GM19468 (cell line): ENCODE results near the gene PROK1.
"Not testable (repeated sequence)": the region's sequence is repeated elsewhere in the genome, so short reads cannot be mapped to it uniquely, and the experiment has no call there.

ENCODE experiments used
- ATAC-seq: cut with Tn5 transposase; IDR thresholded peaks from one replicate; pipeline ENCODE4 v1.9.1; 2021; ENCODE audit warnings: mild to moderate bottlenecking, moderate library complexity, moderate number of reproducible peaks; ENCODE audit not compliant: unreplicated experiment; ENCODE audit errors: extremely low read depth

The PROK1 gene

DNA sequence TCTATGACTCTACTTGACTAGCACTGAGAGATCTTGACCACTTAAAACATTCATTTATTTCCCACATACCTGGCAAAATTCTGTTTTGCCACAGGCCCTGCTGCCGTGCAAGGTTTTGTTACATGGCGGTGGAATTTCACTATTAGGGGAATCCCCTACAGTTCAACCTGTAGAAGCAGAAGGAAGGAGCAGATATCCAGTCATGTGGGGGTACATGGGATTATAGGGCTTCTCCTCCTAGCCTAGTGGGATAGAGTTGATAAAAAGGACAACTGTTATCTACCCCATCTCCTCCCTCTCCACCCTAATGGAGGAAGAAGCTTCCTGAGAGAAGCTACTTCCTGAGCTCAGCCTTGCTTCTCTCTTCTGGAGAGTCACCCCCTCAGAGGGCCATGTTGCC lies 17.7 kb upstream of the PROK1 start:
- ATAC-seq = no peak

DNA sequence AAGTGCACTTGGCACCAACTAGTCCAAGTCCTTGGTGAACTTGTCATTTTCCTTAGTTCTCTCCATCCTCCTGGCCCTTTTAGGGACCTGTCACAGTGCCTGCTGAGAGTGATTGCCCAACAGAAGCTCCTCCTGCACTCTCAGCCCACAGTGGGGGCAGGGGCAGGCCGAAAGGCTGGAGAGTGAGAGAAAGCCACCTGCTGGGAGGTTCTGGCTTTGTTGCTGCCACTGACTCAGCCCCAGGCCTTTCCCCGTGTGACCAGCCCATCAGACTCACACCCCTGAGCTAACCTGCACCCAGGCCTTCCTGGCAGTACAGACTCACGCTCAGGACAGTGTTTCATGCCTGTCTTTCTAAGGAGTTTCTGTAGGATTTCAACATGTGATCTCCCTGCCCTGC lies 17.1 kb upstream of the PROK1 start:
- no peak for ATAC-seq

DNA sequence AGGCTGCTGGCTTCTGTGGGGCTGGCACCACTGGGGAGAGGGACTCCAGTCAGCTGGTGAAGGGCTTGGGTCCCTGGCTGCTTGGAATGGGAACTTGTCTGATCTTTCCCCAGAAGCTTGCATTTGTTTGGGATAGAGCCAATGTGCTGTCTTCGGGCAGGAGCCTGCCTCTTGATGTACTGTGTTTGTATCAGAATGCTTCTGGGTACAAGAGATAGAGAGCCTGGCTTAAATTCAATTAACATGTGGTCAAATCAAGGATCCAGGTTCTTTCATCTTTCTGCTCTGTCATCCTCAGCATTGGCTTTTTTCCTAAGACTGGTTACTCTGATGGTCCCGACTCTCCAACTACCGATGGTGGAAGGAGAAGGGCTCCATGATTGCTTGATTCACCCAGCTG lies 16.0 kb upstream of the PROK1 start:
- no peak for ATAC-seq

DNA sequence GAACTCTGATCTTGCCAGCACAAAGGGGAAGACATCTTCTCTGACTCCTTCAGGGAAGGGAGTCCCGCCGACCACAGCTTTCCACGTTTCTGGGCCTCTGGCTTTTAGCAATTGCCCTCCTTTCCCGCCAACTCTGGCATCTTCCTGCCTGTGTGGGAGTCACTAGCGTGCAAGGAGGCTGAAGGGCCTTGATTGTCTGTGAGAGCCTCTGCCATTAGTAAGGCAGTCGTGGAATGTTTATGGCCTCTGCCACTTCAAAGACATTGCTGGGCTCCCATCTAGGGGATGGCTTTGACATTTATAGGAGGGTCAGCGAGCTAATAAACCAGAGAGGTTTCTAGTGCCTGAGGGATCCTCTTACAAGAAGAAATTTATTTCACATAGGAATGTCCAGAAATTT lies 14.3 kb upstream of the PROK1 start:
- ATAC-seq = no peak

DNA sequence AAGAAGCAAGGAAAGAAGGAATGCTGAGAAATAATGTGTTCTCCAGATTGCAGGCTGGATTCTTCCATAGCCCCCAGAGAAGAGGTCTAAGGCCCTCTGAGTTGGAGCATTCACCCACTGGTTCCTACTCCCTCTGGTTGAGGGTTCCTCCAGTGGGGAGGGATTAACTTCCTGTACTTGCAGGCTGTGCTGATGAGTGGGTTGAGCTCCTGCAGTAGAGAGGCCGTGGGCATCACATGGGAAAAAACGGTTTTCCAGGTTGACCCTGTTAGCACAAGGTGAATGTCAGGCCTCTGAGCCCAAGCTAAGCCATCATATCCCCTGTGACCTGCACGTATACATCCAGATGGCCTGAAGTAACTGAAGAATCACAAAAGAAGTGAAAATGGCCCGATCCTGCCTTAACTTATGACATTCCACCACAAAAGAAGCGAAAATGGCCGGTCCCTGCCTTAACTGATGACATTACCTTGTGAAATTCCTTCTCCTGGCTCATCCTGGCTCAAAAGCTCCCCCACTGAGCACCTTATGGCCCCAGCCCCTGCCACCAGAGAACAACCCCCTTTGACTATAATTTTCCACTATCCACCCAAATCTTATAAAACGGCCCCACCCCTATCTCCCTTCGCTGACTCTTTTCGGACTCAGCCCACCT lies 13.2 kb upstream of the PROK1 start:
- not testable (repeated sequence) for ATAC-seq

DNA sequence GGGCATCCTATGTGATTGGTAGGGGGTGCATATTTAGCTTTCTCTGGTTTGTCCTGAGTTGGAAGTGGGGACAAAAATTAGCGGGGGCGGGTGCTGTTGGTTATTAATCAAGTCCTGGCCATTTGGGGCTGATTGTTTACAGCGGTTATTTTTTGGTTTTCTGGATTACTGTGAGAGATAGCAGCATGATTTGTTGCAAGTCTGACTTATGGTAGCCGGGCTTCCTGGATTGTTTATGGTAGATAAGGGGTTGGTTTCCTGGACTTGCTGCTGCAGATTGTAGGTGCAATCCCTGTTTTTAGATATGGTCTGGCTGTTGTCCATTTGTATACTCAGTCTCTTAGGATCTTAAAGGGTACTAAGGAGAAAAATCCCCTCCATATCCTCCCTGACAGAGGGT lies 12.1 kb upstream of the PROK1 start:
- ATAC-seq = no peak

DNA sequence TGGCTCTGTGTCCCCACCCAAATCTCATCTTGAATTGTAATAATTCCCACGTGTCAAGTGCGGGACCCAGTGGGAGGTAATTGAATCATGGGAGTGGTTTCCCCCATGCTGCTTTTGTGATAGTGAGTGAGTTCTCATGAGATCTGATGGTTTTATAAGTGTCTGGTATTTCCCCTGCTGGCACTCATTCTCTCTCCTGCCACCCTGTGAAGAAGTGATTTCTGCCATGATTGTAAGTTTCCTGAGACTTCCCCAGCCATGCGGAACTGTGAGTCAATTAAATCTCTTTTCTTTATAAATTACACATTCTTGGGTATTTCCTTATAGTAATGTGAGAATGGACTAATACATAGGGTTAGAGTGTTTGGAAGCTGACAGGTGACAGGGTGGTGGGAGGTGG lies 11.1 kb upstream of the PROK1 start:
- not testable (repeated sequence) for ATAC-seq

DNA sequence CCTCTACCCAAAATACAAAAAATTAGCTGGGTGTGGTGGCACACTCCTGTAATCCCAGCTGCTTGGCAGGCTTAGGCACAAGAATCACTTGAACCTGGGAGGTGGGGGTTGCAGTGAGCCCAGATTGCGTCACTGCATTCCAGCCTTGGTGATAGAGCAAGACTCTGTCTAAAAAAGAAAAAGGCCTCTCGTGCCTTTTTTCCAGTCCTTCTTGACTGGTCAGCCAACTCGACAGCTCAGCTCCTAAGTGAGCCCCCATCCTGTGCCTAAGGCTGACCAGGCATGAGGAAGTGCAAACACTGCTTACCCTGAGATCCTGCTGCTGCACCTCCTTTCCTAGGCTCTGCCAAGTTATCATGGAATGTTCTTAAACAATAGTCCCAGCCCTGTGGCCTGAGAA lies 10.1 kb upstream of the PROK1 start:
- no peak for ATAC-seq

DNA sequence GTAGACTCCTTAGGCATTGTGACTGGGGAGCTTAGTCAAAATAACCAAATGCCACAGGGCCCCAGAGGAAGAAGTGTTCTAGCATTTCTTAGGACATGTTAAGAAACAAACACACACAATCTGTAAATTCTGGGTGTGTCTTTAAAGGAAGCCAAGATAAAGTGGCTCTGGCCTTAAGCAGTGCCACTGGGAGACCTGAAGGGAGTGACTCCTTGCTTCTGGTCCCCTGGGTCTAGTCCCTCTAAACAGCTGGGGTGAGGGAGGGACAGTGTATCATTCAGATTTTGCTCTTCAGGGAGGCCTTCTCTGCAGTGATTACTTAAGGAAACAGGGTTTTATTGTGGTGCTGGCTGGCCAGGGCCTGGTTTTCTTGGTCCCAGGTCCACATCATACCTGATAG lies 9.1 kb upstream of the PROK1 start:
- no peak for ATAC-seq

DNA sequence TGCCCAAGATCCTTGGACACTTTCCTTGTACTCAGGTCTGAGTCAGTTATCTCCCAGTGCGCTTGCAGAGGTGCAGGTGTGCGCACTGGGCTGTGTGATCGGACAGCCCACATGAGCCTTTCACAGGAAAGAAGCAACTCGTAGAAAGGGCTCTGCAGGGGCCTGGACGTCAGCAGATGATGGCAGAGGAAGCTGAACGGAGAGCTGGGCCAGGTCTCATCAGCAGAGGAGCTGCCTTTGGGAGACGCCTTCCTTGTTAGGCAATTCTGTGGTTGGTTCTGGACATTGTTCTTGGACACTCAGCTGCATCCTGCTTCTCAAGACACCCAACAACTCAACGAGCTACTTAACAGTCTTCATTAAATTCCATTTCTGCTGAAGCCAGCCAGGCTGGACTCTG lies 7.5 kb upstream of the PROK1 start:
- ATAC-seq = no peak

DNA sequence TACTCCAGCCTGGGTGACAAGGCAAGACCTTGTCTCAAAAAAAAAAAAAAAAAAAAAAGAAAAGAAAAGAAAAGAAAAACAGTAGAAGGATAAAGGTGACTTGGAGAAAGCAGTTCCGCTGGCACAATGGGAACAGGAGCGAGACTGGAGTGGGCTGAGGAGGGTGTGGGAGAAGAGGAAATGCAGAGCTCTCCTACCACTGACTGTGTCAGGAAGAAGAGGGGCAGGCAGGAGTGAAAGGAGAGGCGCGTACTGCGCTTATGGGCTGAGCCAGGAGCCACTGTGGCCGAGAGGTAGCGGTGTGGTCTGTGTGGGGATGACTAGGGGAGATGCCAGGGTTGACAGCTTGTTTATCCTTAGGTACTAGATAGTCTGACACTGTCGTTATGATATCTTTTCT lies 6.4 kb upstream of the PROK1 start:
- ATAC-seq = no peak

DNA sequence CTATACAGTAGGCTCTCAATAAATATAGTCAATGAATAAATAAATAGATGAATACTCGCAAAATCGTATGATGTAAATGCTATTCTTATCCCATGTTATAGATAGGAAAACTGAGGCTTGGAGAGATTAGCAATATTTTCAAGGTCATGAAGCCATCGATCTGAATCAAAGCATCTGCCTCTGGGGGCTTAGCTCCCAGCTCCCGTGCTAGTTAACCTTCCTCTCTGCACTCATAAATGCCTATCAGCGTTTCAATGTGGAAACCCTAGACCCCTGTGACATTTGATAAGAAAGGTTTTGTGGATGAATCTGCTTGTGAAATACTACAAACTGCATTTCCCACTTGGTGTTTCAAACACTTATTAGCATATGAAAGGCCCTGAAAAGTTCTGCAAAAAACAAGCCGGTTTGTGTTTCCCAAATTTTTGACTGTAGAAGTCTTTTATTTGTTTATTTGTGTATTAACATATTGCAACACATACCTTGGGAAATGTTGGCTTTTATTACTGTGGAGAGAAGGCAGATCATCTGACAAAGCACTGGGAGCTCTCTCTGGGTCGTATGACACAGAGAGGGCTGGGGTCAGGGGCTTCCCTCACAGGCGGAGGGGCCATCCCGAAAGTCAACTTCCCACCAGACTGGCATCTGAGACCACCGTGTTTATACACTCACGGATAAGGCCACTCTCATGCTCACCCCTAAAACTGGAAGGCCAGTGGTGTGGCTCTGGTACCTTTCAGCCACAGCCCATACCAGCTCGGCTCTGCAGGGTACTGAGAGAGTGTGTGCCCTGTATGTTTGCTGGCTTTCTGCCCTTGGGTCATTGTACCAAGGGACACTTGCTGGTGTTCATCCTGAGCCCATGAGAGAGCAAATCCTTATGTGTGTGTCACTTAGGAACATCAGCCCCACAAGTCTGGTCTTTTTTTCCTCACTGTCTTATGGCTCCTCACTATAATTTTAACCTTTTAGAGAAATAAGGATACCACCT lies 993 bp upstream of the PROK1 start:
- ATAC-seq = no peak

DNA sequence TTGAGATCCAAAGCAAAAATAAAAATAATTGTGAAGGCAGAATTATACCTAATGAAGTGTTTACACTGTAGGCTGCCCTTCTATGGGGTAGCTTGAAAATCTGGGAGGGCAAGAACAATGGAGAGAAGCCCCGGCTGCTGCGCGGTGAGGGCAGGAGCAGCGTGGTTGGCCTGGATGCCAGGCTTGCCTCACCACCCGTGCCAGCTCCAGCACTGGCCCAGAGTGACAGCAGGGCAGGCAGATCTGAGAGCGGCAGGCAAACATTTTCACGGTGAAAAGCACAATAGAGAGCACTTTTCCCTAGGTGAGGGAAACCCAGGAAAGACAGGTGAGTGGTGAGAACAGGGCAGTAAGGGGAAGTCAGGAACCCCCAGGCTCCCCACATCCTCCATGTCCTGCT lies 1.4 kb downstream of the PROK1 start:
- ATAC-seq = no peak

DNA sequence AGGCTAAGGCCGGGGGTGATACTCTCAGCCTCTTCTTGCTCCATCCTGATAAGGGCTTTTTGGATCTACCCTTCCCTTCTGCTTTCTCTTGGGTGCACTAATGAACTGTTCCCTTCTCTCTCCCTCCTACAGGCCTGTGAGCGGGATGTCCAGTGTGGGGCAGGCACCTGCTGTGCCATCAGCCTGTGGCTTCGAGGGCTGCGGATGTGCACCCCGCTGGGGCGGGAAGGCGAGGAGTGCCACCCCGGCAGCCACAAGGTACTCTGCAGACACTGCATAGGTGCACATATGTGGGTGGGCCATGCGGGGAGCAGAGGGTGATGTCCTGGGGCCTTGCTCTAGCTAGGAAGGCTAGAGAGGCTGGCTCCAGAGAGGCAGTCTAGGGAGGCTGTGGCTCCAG lies 2.9 kb downstream of the PROK1 start:
- no peak for ATAC-seq

DNA sequence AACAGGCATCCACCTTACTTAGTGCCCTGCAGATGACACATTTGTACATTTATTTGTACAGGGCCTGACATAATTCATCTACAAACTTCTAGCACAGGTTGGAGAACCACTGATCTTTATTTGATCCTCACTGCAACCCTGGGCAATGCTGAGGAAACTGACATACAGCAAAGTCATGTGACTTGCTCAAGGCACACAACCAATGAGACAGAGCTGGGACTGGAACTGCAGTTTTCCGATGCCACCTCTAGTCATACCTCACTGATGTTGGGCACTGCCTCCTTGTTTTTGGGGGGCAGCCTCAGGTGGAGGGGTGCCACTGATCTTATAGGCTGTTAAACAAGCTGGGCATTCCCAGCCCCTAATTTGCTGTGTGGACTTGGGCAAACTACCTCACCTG lies 3.4 kb downstream of the PROK1 start:
- no peak for ATAC-seq

DNA sequence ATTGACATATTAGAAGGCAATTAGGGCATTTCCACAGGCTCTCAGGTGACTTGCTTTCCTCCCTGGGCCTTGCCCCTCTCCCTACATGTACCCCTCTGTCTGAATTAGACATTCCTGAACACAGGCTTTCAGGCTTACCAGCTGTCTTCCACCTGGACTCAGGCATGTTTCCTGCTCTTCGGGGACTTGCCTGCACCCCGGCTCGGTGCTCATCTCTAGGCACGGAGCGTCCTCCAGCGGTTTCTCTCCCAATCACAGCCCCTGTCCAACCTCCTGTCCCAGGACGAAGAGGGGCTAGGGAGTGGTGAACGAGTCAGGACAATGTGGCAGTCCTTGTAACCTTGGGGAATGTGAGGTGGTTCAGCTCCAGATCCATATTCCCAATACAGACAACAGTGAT lies 4.2 kb downstream of the PROK1 start:
- no peak for ATAC-seq

DNA sequence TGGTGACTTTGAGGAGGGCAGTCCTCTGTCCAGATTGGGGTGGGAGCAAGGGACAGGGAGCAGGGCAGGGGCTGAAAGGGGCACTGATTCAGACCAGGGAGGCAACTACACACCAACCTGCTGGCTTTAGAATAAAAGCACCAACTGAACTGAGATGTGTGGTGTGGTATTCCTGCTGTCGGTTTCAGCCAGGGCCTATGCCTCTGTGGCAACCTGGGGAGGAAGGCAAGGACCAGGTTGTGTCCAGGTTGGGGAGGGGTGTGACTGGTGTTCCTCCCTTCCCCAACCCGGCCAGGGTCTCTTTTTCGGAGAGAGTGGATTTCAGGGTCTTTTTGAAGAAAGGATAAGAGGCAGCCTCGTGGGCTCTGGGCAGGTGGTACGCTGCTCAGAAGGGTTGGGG lies 6.3 kb downstream of the PROK1 start:
- ATAC-seq = no peak

DNA sequence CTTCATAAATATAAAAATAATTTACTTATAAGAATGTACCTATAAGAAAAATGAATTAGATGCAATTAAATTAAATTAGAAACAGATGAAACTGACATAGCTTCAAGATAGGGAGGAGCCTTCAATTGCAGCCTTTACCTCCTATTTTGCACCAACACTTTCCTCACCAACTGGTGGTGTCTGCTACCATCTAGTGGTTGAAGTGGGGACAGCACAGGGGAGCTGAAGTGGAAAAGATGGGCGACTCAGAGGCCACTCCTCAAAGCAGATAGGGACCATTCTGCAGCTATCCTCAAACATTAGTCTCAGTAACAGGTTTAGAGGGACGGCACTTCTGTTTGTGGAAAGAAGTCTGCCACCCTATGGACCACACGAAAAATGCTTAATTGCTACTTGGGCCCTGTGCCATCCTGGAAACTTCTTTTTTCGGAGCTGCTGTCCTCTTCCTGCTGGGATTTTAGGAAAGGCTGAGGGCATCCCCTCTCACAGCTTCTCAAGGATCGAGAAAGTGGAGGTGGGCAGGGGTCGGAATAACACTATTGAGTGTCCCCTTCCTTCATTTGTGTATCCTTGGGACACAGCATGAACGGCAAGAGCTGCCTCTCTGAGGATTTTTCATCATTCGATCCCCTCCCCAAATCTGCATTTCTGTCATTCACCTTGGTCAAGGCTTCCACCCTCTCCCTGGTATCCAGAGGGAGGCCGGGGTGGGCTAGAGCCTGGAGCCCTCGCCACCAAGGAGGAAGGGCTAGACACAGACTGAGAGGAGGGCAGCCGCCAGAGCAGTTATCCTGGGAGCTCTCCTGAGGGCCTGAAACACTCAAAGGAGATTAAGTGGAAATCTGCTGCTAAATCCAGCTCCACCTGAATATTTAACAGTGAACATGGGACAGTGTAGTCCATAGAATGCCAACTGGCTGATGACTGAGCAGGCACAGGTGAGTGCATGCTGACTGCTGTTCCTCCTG lies 9.6 kb downstream of the PROK1 start:
- no peak for ATAC-seq

DNA sequence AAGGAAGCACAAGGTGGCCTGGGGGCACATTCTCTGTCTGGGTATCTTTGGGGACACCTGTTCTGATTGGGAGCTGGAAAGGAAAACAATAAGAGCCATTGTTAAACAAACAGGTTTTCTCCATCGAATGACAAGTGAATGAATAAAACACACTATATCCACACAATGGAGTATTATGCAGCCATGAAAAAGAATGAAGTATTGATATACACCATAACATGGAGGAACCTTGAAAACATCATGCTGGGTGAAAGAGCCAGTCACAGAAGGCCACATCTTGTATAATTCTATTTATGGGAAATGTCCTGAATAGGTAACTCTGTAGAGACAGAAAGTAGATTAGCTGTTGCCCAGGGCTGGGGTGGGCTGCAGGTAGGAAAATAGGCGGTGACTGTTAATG lies 11.1 kb downstream of the PROK1 start:
- no peak for ATAC-seq

DNA sequence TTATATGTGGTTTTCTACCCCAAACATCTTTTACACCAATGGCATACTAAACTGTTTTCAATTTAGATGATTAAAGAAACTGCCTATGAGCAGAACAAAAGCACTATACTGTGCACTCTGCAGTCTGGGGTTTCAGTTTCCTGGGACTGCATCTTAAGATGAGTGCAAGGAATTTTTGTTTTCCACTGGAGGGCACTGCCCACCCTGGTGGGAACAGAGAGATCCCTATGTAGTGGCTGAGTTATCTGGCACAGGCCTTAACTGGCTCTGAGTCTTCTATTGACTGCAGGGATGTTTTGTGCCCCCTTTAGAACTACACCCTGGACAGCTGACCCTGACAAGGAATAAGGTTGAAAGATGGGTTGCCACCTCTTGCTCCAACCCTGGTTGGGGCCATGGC lies 12.0 kb downstream of the PROK1 start:
- no peak for ATAC-seq

DNA sequence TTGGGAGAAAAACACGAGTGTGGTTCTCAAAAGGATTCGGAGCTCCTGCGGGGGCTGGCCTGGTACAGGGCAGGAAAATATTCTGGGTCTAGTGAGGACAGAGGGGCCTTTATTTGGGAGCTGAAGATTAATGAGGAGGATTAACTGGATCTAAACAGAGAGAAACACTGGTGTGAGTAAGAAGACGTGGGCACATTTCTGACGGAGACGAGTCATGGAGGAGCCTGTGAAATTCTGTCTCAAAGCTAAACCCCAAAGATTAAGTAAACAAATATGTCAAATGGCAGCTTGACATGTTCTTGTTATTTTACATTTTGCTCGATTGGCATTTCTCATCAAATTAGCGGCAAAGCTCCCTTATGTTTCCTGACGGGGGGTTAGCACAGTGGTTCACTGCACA lies 12.8 kb downstream of the PROK1 start:
- no peak for ATAC-seq
